DOHH2 (cell line): ENCODE results near the gene DPP6.
"Not testable (repeated sequence)": the region's sequence is repeated elsewhere in the genome, so short reads cannot be mapped to it uniquely, and the experiment has no call there.

Experiments
- H3F3A ChIP-seq: fragments of 200-600 bp; sonication (generic), shearing (Covaris generic); 2 replicates; pipeline ENCODE4 v1.6.0; 2016; ENCODE audit warnings: antibody characterized with exemption, mild to moderate bottlenecking; ENCODE audit not compliant: control insufficient read depth, insufficient read depth
- H3K27ac ChIP-seq: fragments of 200-600 bp; sonication (generic); 2 replicates; pipeline ENCODE4 v1.5.1; 2014; ENCODE audit warnings: low read depth, mild to moderate bottlenecking, low read length, moderate library complexity
- H3K27me3 ChIP-seq: fragments of 200-600 bp; sonication (generic); 2 replicates; pipeline ENCODE4 v1.6.1; 2014; ENCODE audit warnings: mild to moderate bottlenecking, low read length, mixed read lengths; ENCODE audit not compliant: control insufficient read depth
- H3K36me3 ChIP-seq: fragments of 200-600 bp; sonication (generic); 2 replicates; pipeline ENCODE4 v1.6.1; 2014; ENCODE audit warnings: mild to moderate bottlenecking, low read length, moderate library complexity, mixed read lengths; ENCODE audit not compliant: control insufficient read depth
- H3K4me1 ChIP-seq: fragments of 200-600 bp; sonication (generic); 2 replicates; pipeline ENCODE4 v1.6.1; 2014; ENCODE audit warnings: mild to moderate bottlenecking, low read length, mixed read lengths; ENCODE audit not compliant: control insufficient read depth
- H3K4me2 ChIP-seq: fragments of 200-600 bp; sonication (generic); 2 replicates; pipeline ENCODE4 v1.6.0; 2014; ENCODE audit warnings: mild to moderate bottlenecking, low read length, moderate library complexity
- H3K4me3 ChIP-seq: fragments of 200-600 bp; sonication (generic); 2 replicates; pipeline ENCODE4 v1.5.1; 2014; ENCODE audit warnings: mild to moderate bottlenecking, low read length, mixed read lengths
- H3K79me2 ChIP-seq: fragments of 200-600 bp; sonication (generic); 2 replicates; pipeline ENCODE4 v1.6.1; 2014; ENCODE audit warnings: mild to moderate bottlenecking, low read length, mixed read lengths; ENCODE audit not compliant: control insufficient read depth
- H3K9me2 ChIP-seq: fragments of 200-600 bp; sonication (generic); replicated peaks from 2 replicates; pipeline ENCODE4 v1.6.1; 2014; ENCODE audit warnings: mild to moderate bottlenecking, low read length, mixed read lengths; ENCODE audit not compliant: control insufficient read depth
- H3K9me3 ChIP-seq: fragments of 200-600 bp; sonication (generic); 2 replicates; pipeline ENCODE4 v1.6.1; 2014; ENCODE audit warnings: antibody characterized with exemption, low read length, mixed read lengths; ENCODE audit not compliant: control insufficient read depth, insufficient read depth
- H4K20me1 ChIP-seq: fragments of 200-600 bp; sonication (generic); 2 replicates; pipeline ENCODE4 v1.6.0; 2014; ENCODE audit warnings: low read depth, mild to moderate bottlenecking, antibody characterized with exemption, low read length, moderate library complexity; ENCODE audit not compliant: control insufficient read depth, insufficient read depth
- CTCF ChIP-seq: fragments of 200-600 bp; sonication (generic); IDR thresholded peaks from one replicate; pipeline ENCODE4 v1.5.1; 2014; ENCODE audit warnings: antibody characterized with exemption, mild to moderate bottlenecking, low read depth, low read length; ENCODE audit not compliant: poor library complexity, severe bottlenecking
- EZH2phosphoT487 ChIP-seq: fragments of 200-600 bp; sonication (generic); IDR thresholded peaks from 2 replicates; pipeline ENCODE4 v1.6.1; 2017; ENCODE audit warnings: borderline replicate concordance, mild to moderate bottlenecking, antibody characterized with exemption, low read length, moderate library complexity, mixed read lengths

The DPP6 gene

GRCh38 chr7:154931906-154932305, 879.7 kb downstream of the DPP6 start:
- H3K27ac ChIP-seq, result no peak overlapping the region
- no peaks in the 10 kb centered on the region for H3K27me3 ChIP-seq
- no peaks in the 10 kb centered on the region for H4K20me1 ChIP-seq
- peaks cover 41% of the 10 kb centered on the region for H3K9me3 ChIP-seq
- no peak overlapping the region for H3K4me3 ChIP-seq
- TF ChIP-seq CTCF, result no peak
- TF ChIP-seq EZH2phosphoT487, result no peak
- peaks cover 12% of the 10 kb centered on the region for H3K4me1 ChIP-seq
- no peaks in the 10 kb centered on the region for H3F3A ChIP-seq
- no peak overlapping the region for H3K4me2 ChIP-seq
- no peaks in the 10 kb centered on the region for H3K9me2 ChIP-seq
- H3K36me3 ChIP-seq, result no peaks in the 10 kb centered on the region
- H3K79me2 ChIP-seq, result no peaks in the 10 kb centered on the region

- not testable (repeated sequence) for H3K36me3 ChIP-seq, H3K4me2 ChIP-seq, H3K27me3 ChIP-seq, H3K79me2 ChIP-seq, H3K4me3 ChIP-seq, H4K20me1 ChIP-seq, H3K4me1 ChIP-seq, H3F3A ChIP-seq, H3K27ac ChIP-seq, H3K9me2 ChIP-seq
- peaks cover 41% of the 10 kb centered on the region for H3K9me3 ChIP-seq
These were observed 882.3 kb downstream of the DPP6 start for GRCh38 chr7:154934353-154934952.

GRCh38 chr7:154937837-154938236, 885.6 kb downstream of the DPP6 start:
- H3K9me3 ChIP-seq, result peaks cover 37% of the 10 kb centered on the region
- no peaks in the 10 kb centered on the region for H3K4me1 ChIP-seq

More at GRCh38 chr7:154937837-154938236, 885.6 kb downstream of the DPP6 start:
- H3K27ac ChIP-seq, result no peak overlapping the region
- no peaks in the 10 kb centered on the region for H3K79me2 ChIP-seq
- H3K4me2 ChIP-seq, result no peak overlapping the region
- H3K27me3 ChIP-seq, result no peaks in the 10 kb centered on the region
- H3F3A ChIP-seq, result peaks cover 9% of the 10 kb centered on the region; the same call in 1 of the 2 replicates
- no peaks in the 10 kb centered on the region for H3K9me2 ChIP-seq
- H4K20me1 ChIP-seq, result no peaks in the 10 kb centered on the region
- H3K36me3 ChIP-seq, result peaks cover 7% of the 10 kb centered on the region
- TF ChIP-seq CTCF, result no peak
- TF ChIP-seq EZH2phosphoT487, result no peak
- no peak overlapping the region for H3K4me3 ChIP-seq
